Fibroblast of peridontal ligament (primary cell): ENCODE data around the gene KRIT1.
A peak's percentile ranks its signal among the peaks of the same experiment; 100 is the strongest.

ENCODE experiments used
- DNase-seq: peaks from one replicate; pipeline ENCODE4 v3.0.0-alpha.2; 2010; ENCODE audit errors: extremely low read depth

KRIT1 gene

GRCh38 chr7:92245487-92246359 is at the start of gene KRIT1, which contains the start of gene ANKIB1:
TSS of gene KRIT1 (minus strand) at chr7:92245914. CDS start at chr7:92242135, 3,779 bp downstream.
TSS of gene ANKIB1 (plus strand) at chr7:92245974. CDS start at chr7:92294979, 49,005 bp downstream.
- peak; percentile 69 for DNase-seq

GRCh38 chr7:92295391-92295790 is 49.7 kb upstream of the KRIT1 start:
- peak; percentile 47 for DNase-seq

GRCh38 chr7:92293896-92294590 is 48.3 kb upstream of the KRIT1 start:
- DNase-seq = peak; percentile 63

GRCh38 chr7:92292981-92293380 is 47.3 kb upstream of the KRIT1 start:
- DNase-seq = no peak

GRCh38 chr7:92289321-92289720 is 43.6 kb upstream of the KRIT1 start:
- no peak for DNase-seq

GRCh38 chr7:92282930-92283329 is 37.2 kb upstream of the KRIT1 start:
- DNase-seq = peak; percentile 6

GRCh38 chr7:92282221-92282814 is 36.6 kb upstream of the KRIT1 start:
- peak; percentile 14 for DNase-seq

GRCh38 chr7:92281031-92281430 is 35.3 kb upstream of the KRIT1 start:
- no peak for DNase-seq

- DNase-seq = peak; percentile 10
Measured at GRCh38 chr7:92279396-92280031, 33.8 kb upstream of the KRIT1 start.

GRCh38 chr7:92276460-92276864 is 30.7 kb upstream of the KRIT1 start:
- DNase-seq = no peak

GRCh38 chr7:92275327-92275726 is 29.6 kb upstream of the KRIT1 start:
- DNase-seq = no peak

- no peak for DNase-seq
Measured at GRCh38 chr7:92268921-92269320, 23.2 kb upstream of the KRIT1 start.

GRCh38 chr7:92266415-92267241 is 20.9 kb upstream of the KRIT1 start:
- no peak for DNase-seq

- DNase-seq = no peak
Measured at GRCh38 chr7:92260248-92260781, 14.6 kb upstream of the KRIT1 start.

GRCh38 chr7:92259610-92260247 is 14.0 kb upstream of the KRIT1 start:
- no peak for DNase-seq

- no peak for DNase-seq
Measured at GRCh38 chr7:92259062-92259461, 13.3 kb upstream of the KRIT1 start.

GRCh38 chr7:92255308-92255707 is 9.6 kb upstream of the KRIT1 start:
- DNase-seq = peak; percentile 92

- peak; percentile 28 for DNase-seq
Measured at GRCh38 chr7:92254800-92255199, 9.1 kb upstream of the KRIT1 start.

GRCh38 chr7:92253251-92253650 is 7.5 kb upstream of the KRIT1 start:
- DNase-seq = no peak

GRCh38 chr7:92251181-92251580 is 5.5 kb upstream of the KRIT1 start:
- DNase-seq = no peak
